WI38 (cell line): ENCODE results near the gene TFAP2A.
A peak's percentile ranks its signal among the peaks of the same experiment; 100 is the strongest.

ENCODE experiments used
- H3K4me3 ChIP-seq: 2 replicates; pipeline ENCODE4 v1.5.1; 2011; ENCODE audit warnings: low read depth, mild to moderate bottlenecking, control low read depth, low read length
- TF ChIP-seq, protein P1 (sequence below): IDR thresholded peaks from 2 replicates; pipeline ENCODE4 v1.5.1; 2012; ENCODE audit warnings: low read depth, mild to moderate bottlenecking, control low read depth, low read length

The TFAP2A gene

DNA sequence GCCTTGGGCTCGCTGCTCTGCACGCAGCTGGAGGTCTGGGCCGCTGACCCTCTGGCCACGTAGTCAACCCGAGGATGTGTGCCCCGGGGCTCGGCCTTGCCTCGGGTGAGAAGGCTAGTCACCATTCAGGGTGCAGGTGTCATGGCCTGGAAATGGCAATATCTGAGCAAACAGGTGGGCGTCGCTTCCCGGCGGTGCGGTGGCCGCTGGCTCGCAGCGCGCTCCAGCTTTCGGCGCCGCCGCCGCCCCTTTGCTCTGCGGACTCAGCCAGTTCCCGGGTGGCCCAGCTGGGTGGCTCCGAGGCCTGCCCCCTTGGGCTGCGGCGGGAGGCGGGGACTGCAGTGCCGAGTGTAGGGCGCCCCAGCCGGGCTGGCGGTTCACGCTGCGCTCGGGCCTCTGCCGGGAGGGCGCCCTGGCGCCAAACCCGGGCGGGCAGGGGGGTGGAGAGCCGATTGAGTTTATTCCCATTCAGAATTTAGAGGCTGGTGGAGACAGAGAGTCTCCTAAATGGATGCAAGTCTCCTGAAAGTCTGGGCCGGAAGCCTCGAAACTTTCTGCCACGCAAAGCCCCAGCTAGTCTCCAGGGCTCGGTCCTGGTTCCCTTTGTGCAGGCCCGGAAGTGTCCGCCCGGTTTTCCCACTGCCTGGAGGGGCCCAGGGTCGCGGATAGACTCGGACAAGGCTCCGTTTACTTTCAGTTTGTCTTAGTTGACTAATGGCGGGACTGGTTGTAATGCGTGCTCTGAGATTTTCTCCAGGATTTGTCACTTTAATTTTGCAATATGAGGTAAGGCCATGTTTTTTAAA, 11.3 kb upstream of the TFAP2A start:
- peak overlapping the region; percentile 51 for H3K4me3 ChIP-seq
- TF ChIP-seq, protein P1, sequence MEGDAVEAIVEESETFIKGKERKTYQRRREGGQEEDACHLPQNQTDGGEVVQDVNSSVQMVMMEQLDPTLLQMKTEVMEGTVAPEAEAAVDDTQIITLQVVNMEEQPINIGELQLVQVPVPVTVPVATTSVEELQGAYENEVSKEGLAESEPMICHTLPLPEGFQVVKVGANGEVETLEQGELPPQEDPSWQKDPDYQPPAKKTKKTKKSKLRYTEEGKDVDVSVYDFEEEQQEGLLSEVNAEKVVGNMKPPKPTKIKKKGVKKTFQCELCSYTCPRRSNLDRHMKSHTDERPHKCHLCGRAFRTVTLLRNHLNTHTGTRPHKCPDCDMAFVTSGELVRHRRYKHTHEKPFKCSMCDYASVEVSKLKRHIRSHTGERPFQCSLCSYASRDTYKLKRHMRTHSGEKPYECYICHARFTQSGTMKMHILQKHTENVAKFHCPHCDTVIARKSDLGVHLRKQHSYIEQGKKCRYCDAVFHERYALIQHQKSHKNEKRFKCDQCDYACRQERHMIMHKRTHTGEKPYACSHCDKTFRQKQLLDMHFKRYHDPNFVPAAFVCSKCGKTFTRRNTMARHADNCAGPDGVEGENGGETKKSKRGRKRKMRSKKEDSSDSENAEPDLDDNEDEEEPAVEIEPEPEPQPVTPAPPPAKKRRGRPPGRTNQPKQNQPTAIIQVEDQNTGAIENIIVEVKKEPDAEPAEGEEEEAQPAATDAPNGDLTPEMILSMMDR = no peak

DNA sequence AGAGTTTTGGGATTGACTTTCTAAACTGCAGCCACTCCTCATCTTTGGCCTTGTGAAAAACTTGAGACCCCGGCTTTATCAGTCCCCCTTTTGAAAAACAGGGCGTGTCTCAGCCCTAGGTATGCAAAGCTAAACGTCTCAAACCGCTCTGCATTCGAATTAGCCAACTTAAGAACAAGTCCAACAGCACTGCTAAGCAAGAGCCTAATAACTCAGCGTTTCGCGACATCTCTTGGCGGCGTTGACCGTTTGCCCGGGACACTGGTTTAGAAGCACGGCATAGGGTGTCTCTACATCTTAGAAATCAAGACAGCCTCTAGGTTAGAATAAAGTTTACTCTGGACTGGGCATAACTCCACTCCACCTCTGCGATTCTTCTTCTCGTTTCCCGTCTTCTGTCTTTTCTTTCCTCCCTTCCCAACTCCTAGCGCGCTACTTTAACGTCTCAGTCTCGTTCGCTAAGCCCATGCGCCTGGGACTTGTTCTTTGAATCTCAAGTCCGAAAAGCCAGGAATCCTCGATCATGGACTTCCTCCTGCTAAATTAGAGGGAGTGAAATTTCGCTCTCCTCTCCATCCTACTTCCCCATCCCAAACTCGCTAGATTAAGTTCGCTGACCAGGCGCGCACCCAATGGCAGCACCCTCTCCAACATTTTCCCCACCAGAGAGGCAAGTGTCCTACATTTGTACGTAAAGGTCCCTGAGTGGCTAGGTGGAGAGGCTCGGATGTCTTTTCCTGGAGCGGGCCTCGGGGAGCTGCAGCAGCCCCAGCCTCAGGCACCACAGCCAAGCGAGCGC, 10.5 kb upstream of the TFAP2A start:
- H3K4me3 ChIP-seq = no peak overlapping the region
- TF ChIP-seq, protein P1 = no peak

DNA sequence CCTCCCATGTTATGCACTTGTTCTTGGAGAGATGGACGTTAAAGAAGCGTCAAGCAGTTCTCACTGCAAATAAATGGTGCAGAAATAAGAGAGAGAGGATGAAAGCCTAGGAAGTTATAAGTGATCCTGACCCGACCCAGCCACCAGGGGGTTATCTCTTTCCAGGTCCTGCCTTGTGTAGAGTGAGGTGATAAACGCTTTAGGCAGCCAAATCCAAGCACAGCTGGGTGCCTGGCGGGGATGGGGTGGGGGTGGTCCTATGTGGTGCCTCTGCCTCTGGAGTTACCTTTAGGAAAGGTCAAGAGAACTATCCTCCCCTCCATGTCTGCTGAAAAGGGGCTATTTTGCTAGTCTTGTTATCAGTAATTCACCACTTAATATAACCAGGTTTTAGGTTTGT, 9.2 kb upstream of the TFAP2A start:
- TF ChIP-seq, protein P1 = no peak
- H3K4me3 ChIP-seq = no peak overlapping the region

DNA sequence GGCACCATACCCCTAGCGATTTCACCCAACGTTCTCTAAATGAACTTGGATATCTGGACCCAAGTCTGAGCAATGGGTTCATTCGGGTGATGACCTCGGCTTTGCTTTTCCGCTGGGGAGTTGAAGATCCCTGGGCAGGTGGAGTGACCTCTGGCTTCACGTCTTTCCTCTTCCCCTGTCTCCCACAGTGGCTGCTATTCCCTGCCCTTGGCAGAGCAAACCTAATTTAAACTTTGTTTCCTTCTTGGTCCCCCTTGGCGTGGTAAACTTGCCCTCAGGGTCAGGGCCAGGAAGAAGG, 7.8 kb upstream of the TFAP2A start:
- no peak overlapping the region for H3K4me3 ChIP-seq
- TF ChIP-seq, protein P1 = no peak

DNA sequence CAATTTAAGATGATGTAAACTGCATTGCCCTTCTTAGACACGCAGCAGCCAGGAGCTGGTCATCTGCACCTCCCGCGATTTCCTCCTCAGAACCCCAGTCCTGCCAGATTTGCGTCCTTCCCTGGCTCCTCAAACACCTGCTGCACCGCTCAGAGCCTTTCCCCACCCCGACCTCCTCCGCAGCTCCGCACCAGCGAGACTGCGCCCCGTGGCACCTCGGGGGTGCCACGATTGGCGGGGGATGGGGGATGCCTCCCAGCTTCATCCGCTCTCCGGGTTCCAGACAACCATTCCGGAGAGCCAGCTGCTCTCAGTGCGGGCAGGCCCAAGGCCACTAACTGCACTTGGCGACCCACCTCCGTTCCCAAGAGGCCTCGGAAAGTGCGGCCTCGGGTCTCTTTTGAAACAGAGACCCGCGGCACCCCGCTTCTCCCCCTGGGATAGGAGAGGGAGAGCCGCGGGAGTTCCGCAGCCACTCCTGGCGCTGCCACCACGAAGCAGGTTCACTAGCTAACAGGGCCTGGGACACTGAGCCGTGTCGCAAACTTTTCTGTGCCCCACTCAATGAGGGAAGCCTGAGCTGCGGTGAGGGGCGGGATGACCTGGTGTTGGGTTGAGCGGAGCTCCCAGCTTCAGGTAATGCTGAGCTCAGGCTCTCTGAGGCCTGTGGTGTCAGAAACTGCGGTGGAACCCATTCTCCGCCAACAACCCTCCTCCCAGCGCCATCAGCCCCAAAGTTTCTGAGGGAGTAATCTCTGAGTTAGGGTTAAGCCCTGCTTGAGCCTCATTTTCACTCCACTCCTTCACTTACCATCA, 7.3 kb upstream of the TFAP2A start:
- TF ChIP-seq, protein P1 = no peak
- no peak overlapping the region for H3K4me3 ChIP-seq

DNA sequence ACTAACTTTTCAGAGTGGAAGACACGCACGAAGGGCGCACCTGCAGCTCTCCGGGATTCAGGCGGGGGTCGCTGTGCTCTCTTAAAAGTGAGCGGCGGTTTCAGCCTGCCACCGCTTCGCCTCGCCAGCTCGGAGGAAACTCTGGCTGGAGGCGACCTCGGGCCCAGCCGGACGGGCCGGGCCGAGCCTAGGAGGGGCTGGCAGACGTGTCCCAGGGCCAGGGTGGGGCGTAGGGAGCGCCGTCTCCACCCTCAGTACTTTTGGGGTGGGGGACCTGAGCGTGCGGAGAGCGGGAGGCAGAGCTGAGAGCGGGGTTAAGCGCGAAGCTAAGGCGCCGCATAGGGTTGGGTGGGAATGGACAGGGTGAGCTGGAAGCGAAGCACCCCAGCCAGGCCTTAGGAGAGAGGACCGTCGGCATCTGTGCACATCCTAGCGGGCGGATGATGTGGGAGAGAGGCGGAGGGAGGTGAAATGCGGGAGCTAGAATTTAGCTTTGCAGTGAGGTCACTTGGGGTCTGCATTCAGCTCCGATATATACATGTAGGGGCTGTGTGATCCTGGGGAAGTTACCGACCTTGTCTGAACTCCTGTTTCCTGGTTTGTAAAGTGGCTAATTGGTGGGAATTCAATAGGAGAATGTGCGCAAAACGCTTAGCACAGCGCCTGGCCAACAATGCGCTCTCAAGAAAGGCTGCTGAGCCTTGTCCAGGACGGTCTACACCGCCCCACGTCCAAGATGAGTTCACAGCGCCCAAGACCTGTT, 6.5 kb upstream of the TFAP2A start:
- TF ChIP-seq, protein P1 = no peak
- H3K4me3 ChIP-seq = no peak overlapping the region
